SK-N-SH (cell line): ENCODE measurements around the gene ETV6.

ENCODE experiments used
- CTCF ChIP-seq: fragments of 200-600 bp; sonication (generic); IDR thresholded peaks from 2 replicates; pipeline ENCODE4 v1.6.1; 2017; ENCODE audit warnings: antibody characterized with exemption, mild to moderate bottlenecking, moderate library complexity
- ELF1 ChIP-seq: IDR thresholded peaks from 2 replicates; pipeline ENCODE4 v1.4.0; 2012
- GABPA ChIP-seq: IDR thresholded peaks from 2 replicates; pipeline ENCODE4 v1.4.0; 2012; ENCODE audit warnings: low read depth, mild to moderate bottlenecking
- SIN3A ChIP-seq: IDR thresholded peaks from 2 replicates; pipeline ENCODE4 v1.6.1; 2012; ENCODE audit warnings: low read depth, mild to moderate bottlenecking, low read length, moderate library complexity, borderline replicate concordance

- TF ChIP-seq CTCF, result no peak
- TF ChIP-seq ELF1, result no peak
- no peak for TF ChIP-seq SIN3A
- TF ChIP-seq GABPA, result no peak
Observed at GRCh38 chr12:11823043-11823442, 173.6 kb downstream of the ETV6 start.
